HCT116 (cell line): Measurements from ENCODE around the gene DNM3. TPM values are rescaled to one million over a fixed set of nuclear protein-coding genes. Genes with fewer than 3 reads are reported as not detected.

Experiments used
- ATAC-seq: fragments of 200-7000 bp; cut with Tn5 transposase; 2 replicates; pipeline ENCODE4 v1.9.1; 2020; ENCODE audit warnings: mild to moderate bottlenecking, moderate library complexity
- BruUV-seq: library from RNA; stranded (reverse); fragments of 400-500 nt; replicated peaks from 2 replicates; lab custom pipeline; 2021; lab: Mats Ljungman, UMichigan
- CTCF ChIA-PET: fragments of 300-600 bp; sonication (Branson Sonifier 250); formaldehyde crosslinking; loops from one replicate; lab custom pipeline; 2021; ENCODE audit warnings: antibody characterized with exemption; lab: Charles Lee
- POLR2A ChIA-PET: fragments of 300-600, 350-600 bp; sonication (Branson Sonifier 250); formaldehyde crosslinking; loops from one replicate; lab custom pipeline; 2021; ENCODE audit warnings: antibody characterized with exemption; lab: Charles Lee
- RAD21 ChIA-PET, 2 experiments: fragments of 300-600 bp; sonication (Branson Sonifier 250); formaldehyde crosslinking; loops; one replicate each; lab custom pipeline; 2023; ENCODE audit warnings: low total read pairs in 2 of 2; ENCODE audit not compliant: uncharacterized antibody in 2 of 2, unreplicated experiment in 2 of 2, low non-redundant PET in 1 of 2; lab: Charles Lee
- DNase-seq: peaks from one replicate; pipeline ENCODE4 v3.0.0-alpha.2; 2010; ENCODE audit warnings: low read depth, low spot score
- H2AFZ ChIP-seq: fragments of 200-600 bp; shearing (Covaris generic), sonication (generic); 2 replicates; pipeline ENCODE4 v1.6.1; 2017; ENCODE audit warnings: low read depth, mixed run types, mixed read lengths, antibody characterized with exemption, low read length; ENCODE audit not compliant: poor library complexity, severe bottlenecking
- H3K27ac ChIP-seq: 2 replicates; pipeline ENCODE4 v1.5.1; 2012; ENCODE audit warnings: low read depth, low read length
- H3K27me3 ChIP-seq: fragments of 200-600 bp; sonication (generic); 2 replicates; pipeline ENCODE4 v1.6.1; 2016; ENCODE audit warnings: mixed run types, low read length, mixed read lengths; ENCODE audit not compliant: insufficient read depth
- H3K36me3 ChIP-seq, 2 experiments: fragments of 200-500 bp in 1 of 2; fragments of 200-600 bp in 1 of 2; sonication (Bioruptor generic) in 1 of 2; sonication (generic) in 1 of 2; 2 replicates each; pipeline versions ENCODE4 v1.5.1 to v1.6.1; 2014 to 2016; ENCODE audit warnings: low read length in 2 of 2, inconsistent platforms in 1 of 2, mixed read lengths in 1 of 2, mixed run types in 1 of 2; ENCODE audit not compliant: insufficient read depth in 2 of 2, control insufficient read depth in 1 of 2
- H3K4me1 ChIP-seq, 2 experiments: fragments of 200-600 bp in 1 of 2; sonication (generic) in 1 of 2; 2 replicates each; pipeline versions ENCODE4 v1.5.1 to v1.6.1; 2012 to 2017; ENCODE audit warnings: low read length in 2 of 2, inconsistent platforms in 1 of 2, mild to moderate bottlenecking in 1 of 2, mixed read lengths in 1 of 2, mixed run types in 1 of 2, moderate library complexity in 1 of 2; ENCODE audit not compliant: insufficient read depth in 2 of 2, control insufficient read depth in 1 of 2
- H3K4me2 ChIP-seq: fragments of 200-600 bp; sonication (generic); 2 replicates; pipeline ENCODE4 v1.6.1; 2017; ENCODE audit warnings: mixed run types, low read length, mixed read lengths
- H3K4me3 ChIP-seq, 2 experiments: fragments of 200-600 bp in 1 of 2; sonication (generic) in 1 of 2; replicated peaks in 1 of 2; 2 replicates each; pipeline ENCODE4 v1.5.1; 2011 to 2016; ENCODE audit warnings: low read length in 2 of 2, control low read depth in 1 of 2, low read depth in 1 of 2, mild to moderate bottlenecking in 1 of 2, mixed read lengths in 1 of 2, mixed run types in 1 of 2
- H3K79me2 ChIP-seq: fragments of 200-600 bp; sonication (generic); 2 replicates; pipeline ENCODE4 v1.6.1; 2017; ENCODE audit warnings: mild to moderate bottlenecking, mixed run types, low read length, moderate library complexity, mixed read lengths; ENCODE audit not compliant: insufficient read depth
- H3K9ac ChIP-seq: fragments of 200-600 bp; sonication (generic); 2 replicates; pipeline ENCODE4 v1.6.1; 2016; ENCODE audit warnings: low read length, mixed read lengths
- H3K9me2 ChIP-seq: fragments of 200-600 bp; sonication (generic), shearing (Covaris generic); 2 replicates; pipeline ENCODE4 v1.6.1; 2017; ENCODE audit warnings: mixed run types, mild to moderate bottlenecking, moderate library complexity; ENCODE audit not compliant: insufficient read depth
- H3K9me3 ChIP-seq, 2 experiments: fragments of 200-500 bp in 1 of 2; fragments of 200-600 bp in 1 of 2; sonication (Bioruptor generic) in 1 of 2; sonication (generic) in 1 of 2; 2 replicates each; pipeline ENCODE4 v1.6.1; 2014 to 2017; ENCODE audit warnings: low read length in 2 of 2, mixed read lengths in 2 of 2, inconsistent platforms in 1 of 2, low read depth in 1 of 2, mild to moderate bottlenecking in 1 of 2, mixed run types in 1 of 2, moderate library complexity in 1 of 2; ENCODE audit not compliant: control insufficient read depth in 1 of 2, insufficient read depth in 1 of 2
- H4K20me1 ChIP-seq: fragments of 200-600 bp; sonication (generic), shearing (Covaris generic); 2 replicates; pipeline ENCODE4 v1.6.1; 2017; ENCODE audit warnings: mixed run types, mild to moderate bottlenecking, moderate library complexity; ENCODE audit not compliant: insufficient read depth
- CEBPB ChIP-seq: IDR thresholded peaks from 2 replicates; pipeline ENCODE4 v1.6.1; 2012; ENCODE audit warnings: low read depth
- EGR1 ChIP-seq: IDR thresholded peaks from 2 replicates; pipeline ENCODE4 v1.6.1; 2012; ENCODE audit warnings: low read depth
- EZH2 ChIP-seq: fragments of 200-600 bp; sonication (generic); IDR thresholded peaks from 2 replicates; pipeline ENCODE4 v1.6.1; 2017; ENCODE audit warnings: antibody characterized with exemption, mixed run types
- POLR2A ChIP-seq: IDR thresholded peaks from 2 replicates; pipeline ENCODE4 v1.7.0; 2011; ENCODE audit warnings: borderline replicate concordance; ENCODE audit not compliant: insufficient read depth, insufficient read length; ENCODE audit errors: extremely low read depth
- RAD21 ChIP-seq: IDR thresholded peaks from 2 replicates; pipeline ENCODE4 v1.6.1; 2012; ENCODE audit warnings: low read depth, mild to moderate bottlenecking
- REST ChIP-seq: IDR thresholded peaks from 2 replicates; pipeline ENCODE4 v1.6.1; 2012; ENCODE audit warnings: low read depth
- SIN3A ChIP-seq: IDR thresholded peaks from 2 replicates; pipeline ENCODE4 v1.6.1; 2012; ENCODE audit warnings: low read depth
- SP1 ChIP-seq: IDR thresholded peaks from 2 replicates; pipeline ENCODE4 v1.6.1; 2012; ENCODE audit warnings: low read depth
- TCF7L2 ChIP-seq: IDR thresholded peaks from 2 replicates; pipeline ENCODE4 v1.7.0; 2011; ENCODE audit warnings: borderline replicate concordance, inconsistent platforms; ENCODE audit not compliant: insufficient read depth, insufficient read length; ENCODE audit errors: extremely low read depth
- YY1 ChIP-seq: IDR thresholded peaks from 2 replicates; pipeline ENCODE4 v1.6.1; 2011; ENCODE audit warnings: low read length, low read depth, moderate library complexity, mild to moderate bottlenecking; ENCODE audit not compliant: insufficient replicate concordance; ENCODE audit errors: extremely low read depth
- ZNF274 ChIP-seq: fragments of 200-500 bp; sonication (Bioruptor generic); IDR thresholded peaks from 2 replicates; pipeline ENCODE4 v1.6.1; 2014; ENCODE audit warnings: mild to moderate bottlenecking, low read depth, low read length, inconsistent platforms
- intact Hi-C: fragments of 100-400 bp; cut with micrococcal nuclease; formaldehyde crosslinking; loops from 2 replicates; pipeline ENCODE4 v1.10.0; 2022
- total RNA-seq: library from RNA; stranded (reverse); gene quantifications from one replicate; pipeline ENCODE4 v1.2.1, GENCODE V29; 2021; ENCODE audit not compliant: unreplicated experiment
- TF ChIP-seq, protein P1 (sequence below): IDR thresholded peaks from 2 replicates; pipeline ENCODE4 v1.6.1; 2012

The DNM3 gene
- total RNA-seq, 1 experiment from 2014 or later: 3.1 TPM

DNA sequence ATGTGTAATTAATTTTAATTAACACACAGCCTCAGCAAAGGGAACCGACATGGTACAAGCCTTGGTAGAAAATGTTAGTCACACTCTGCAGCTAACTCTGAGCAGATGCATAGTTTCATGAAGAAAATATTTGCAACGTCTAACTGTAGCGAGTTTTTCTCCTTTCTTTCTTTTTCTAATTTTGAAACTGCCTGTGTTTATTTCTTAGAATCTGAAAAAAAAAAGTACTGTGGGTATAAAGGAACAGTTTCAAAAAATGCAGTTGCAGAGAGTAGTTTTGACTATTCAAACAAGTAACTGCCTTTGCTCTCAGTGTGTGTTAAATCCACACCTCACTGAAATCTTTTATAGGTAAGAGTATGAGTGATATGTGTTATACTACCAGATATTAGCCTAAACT, 429.3 kb downstream of the DNM3 start:
- H3K9me2 ChIP-seq: no peaks in the 10 kb centered on the region
- no peaks in the 10 kb centered on the region for H3K4me1 ChIP-seq
- no peak overlapping the region for H3K9ac ChIP-seq
- intact Hi-C loops: no loop called here
- H3K36me3 ChIP-seq: no peaks in the 10 kb centered on the region
- H3K4me2 ChIP-seq: no peak overlapping the region
- no peaks in the 10 kb centered on the region for H3K79me2 ChIP-seq
- H3K27me3 ChIP-seq: no peaks in the 10 kb centered on the region
- ChIA-PET CTCF (interaction anchor here (0.6 kb wide), 1 partner anchor 181 kb away, joined by 3 read pairs; no protein-coding TSS in a partner anchor), POLR2A (no interaction called here), RAD21 (no interaction called here)
- no TSS peak for BruUV-seq
- no peak overlapping the region for H3K4me3 ChIP-seq
- TF ChIP-seq YY1 (no peak), POLR2A (no peak), EZH2 (no peak), RAD21 (no peak), REST (no peak), SP1 (no peak), SIN3A (no peak), EGR1 (no peak), CEBPB (no peak), TCF7L2 (no peak), ZNF274 (no peak)
- TF ChIP-seq, protein P1, sequence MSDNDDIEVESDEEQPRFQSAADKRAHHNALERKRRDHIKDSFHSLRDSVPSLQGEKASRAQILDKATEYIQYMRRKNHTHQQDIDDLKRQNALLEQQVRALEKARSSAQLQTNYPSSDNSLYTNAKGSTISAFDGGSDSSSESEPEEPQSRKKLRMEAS: no peak
- DNase-seq: no peak
- H2AFZ ChIP-seq: no peak overlapping the region
- ATAC-seq: no peak
- no peaks in the 10 kb centered on the region for H4K20me1 ChIP-seq
- H3K9me3 ChIP-seq: no peaks in the 10 kb centered on the region
- H3K27ac ChIP-seq: no peak overlapping the region
